ENCODE data around the gene MMAB. TPM values are rescaled to one million over a fixed set of nuclear protein-coding genes. Genes with fewer than 3 reads are reported as not detected.

The MMAB gene
- polyA plus RNA-seq, 2 of the 4 experiments (the other 2 are of a cell fraction), result 26.1 to 36.8 TPM

- 88% methylated on average over 6 of the region's 6 CpGs for WGBS (ENCODE audit: missing lambda C conversion rate)
- ATAC-seq (no peak), DNase-seq (ENCODE audit: low read depth in 1 of 2, low spot score in 1 of 2) (no peak), FAIRE-seq (no peak)
- Histone ChIP-seq H3K4me1 (peaks cover 6% of the 10 kb centered on the region; the same call in 2 of the 3 replicates), H3K27ac (no peak overlapping the region), H3K4me2 (no peak overlapping the region), H3K4me3 (no peak overlapping the region), H3K9me3 (no peaks in the 10 kb centered on the region)
- ChIA-PET POLR2A (no interaction called here), CTCF (interaction anchor here (1.0 kb wide), 1 partner anchor 30 kb away, joined by 3 read pairs; the partner anchor contains the start of genes MMAB and MVK)
- no peak for TF ChIP-seq PHF8 (IDR thresholded peaks at IDR 0.05; ENCODE audit: borderline replicate concordance, low read depth)
- TF ChIP-seq EHMT2 (IDR thresholded peaks at IDR 0.05; ENCODE audit: low read depth), result no peak
- TF ChIP-seq POLR2AphosphoS2 (conservative IDR thresholded peaks at IDR 0.05; ENCODE audit: low read length), result no peak
- no peak for TF ChIP-seq TFCP2L1 (CRISPR knock-in tag; IDR thresholded peaks at IDR 0.05)
- TF ChIP-seq E2F6 (IDR thresholded peaks at IDR 0.05; ENCODE audit: borderline replicate concordance, low read depth), result no peak
- TF ChIP-seq RNF2 (IDR thresholded peaks at IDR 0.05; ENCODE audit: borderline replicate concordance, low read depth), result no peak
- no peak for TF ChIP-seq FOXS1 (CRISPR knock-in tag; IDR thresholded peaks at IDR 0.05)
- TF ChIP-seq PBX3 (IDR thresholded peaks at IDR 0.05), result no peak
- no peak for TF ChIP-seq JUN (IDR thresholded peaks at IDR 0.05)
- no peak for TF ChIP-seq ZC3H11A (IDR thresholded peaks at IDR 0.05)
- no peak for TF ChIP-seq HEYL (CRISPR knock-in tag; IDR thresholded peaks at IDR 0.05)
- TF ChIP-seq EHF (CRISPR knock-in tag; IDR thresholded peaks at IDR 0.05), result no peak
- TF ChIP-seq GATA3 (IDR thresholded peaks at IDR 0.05; ENCODE audit: borderline replicate concordance), result no peak
- TF ChIP-seq USF2 (IDR thresholded peaks at IDR 0.05), result no peak
Observed at GRCh38 chr12:109542876-109543275, 30.4 kb downstream of the MMAB start.

GRCh38 chr12:109542014-109542413 lies 31.3 kb downstream of the MMAB start:
- Histone ChIP-seq H3K4me3 (no peak overlapping the region), H3K4me2 (no peak overlapping the region), H3K4me1 (peaks cover 6% of the 10 kb centered on the region; the same call in 2 of the 3 replicates), H3K9me3 (no peaks in the 10 kb centered on the region), H3K27ac (no peak overlapping the region)
- CTCF ChIA-PET, result interaction anchor here (0.5 to 1.9 kb wide), 4 partner anchors 13 to 232 kb away, joined by 3 to 6 read pairs (median 4); no protein-coding TSS in a partner anchor
- TF ChIP-seq KDM5A (IDR thresholded peaks at IDR 0.05), result no peak
- no peak for TF ChIP-seq BHLHE40 (IDR thresholded peaks at IDR 0.05; ENCODE audit: low read depth, low read length)
- no peak for TF ChIP-seq CTCF (IDR thresholded peaks at IDR 0.05)
- no peak for TF ChIP-seq EP300 (IDR thresholded peaks at IDR 0.05)
- no peak for TF ChIP-seq RCOR1 (IDR thresholded peaks at IDR 0.05; ENCODE audit: low read depth, low read length)
- TF ChIP-seq EHF (CRISPR knock-in tag; IDR thresholded peaks at IDR 0.05), result no peak
- no peak for TF ChIP-seq CHD2 (IDR thresholded peaks at IDR 0.05; ENCODE audit: low read length, partially characterized antibody)
- TF ChIP-seq FOXS1 (CRISPR knock-in tag; IDR thresholded peaks at IDR 0.05), result no peak
- no peak for TF ChIP-seq USF2 (IDR thresholded peaks at IDR 0.05)
- no peak for TF ChIP-seq FOSB (CRISPR knock-in tag; IDR thresholded peaks at IDR 0.05)
- no peak for TF ChIP-seq JUNB (IDR thresholded peaks at IDR 0.05)
- no peak for ATAC-seq
- POLR2A ChIA-PET, result no interaction called here
- peak in 1 of 2 experiments; percentile 16 for DNase-seq (ENCODE audit: low read depth in 1 of 2, low spot score in 1 of 2)
- WGBS (ENCODE audit: missing lambda C conversion rate), result 44% methylated on average over 2 of the region's 2 CpGs
- no peak for FAIRE-seq
